Measurements from ENCODE around the gene DYNLT1.
"Not testable (repeated sequence)": the region's sequence is repeated elsewhere in the genome, so short reads cannot be mapped to it uniquely, and the experiment has no call there.

Gene DYNLT1

GRCh38 chr6:158654498-158654897, 10.0 kb upstream of the DYNLT1 start:
- H3K9ac ChIP-seq (ENCODE audit: low read length in 5 of 5): no peak overlapping the region
- H3K4me3 ChIP-seq (ENCODE audit: low read depth in 1 of 5, low read length in 5 of 5): no peak overlapping the region
- no peaks in the 10 kb centered on the region for H3K36me3 ChIP-seq (ENCODE audit: control insufficient read depth in 5 of 5, insufficient read depth in 5 of 5, low read length in 5 of 5)
- no peaks in the 10 kb centered on the region for H3K9me3 ChIP-seq (ENCODE audit: control insufficient read depth in 5 of 5, low read length in 5 of 5)
- H3K4me1 ChIP-seq (ENCODE audit: control insufficient read depth in 5 of 5, insufficient read depth in 5 of 5, low read length in 5 of 5): peaks cover 2 to 24% (median 17%) of the 10 kb centered on the region in 5 donors
- H3K27ac ChIP-seq (ENCODE audit: low read depth, low read length): no peak overlapping the region
- H3K27me3 ChIP-seq (ENCODE audit: control insufficient read depth in 5 of 5, insufficient read depth in 4 of 5, low read length in 5 of 5): peaks cover 0 to 3% (median 0%) of the 10 kb centered on the region in 5 donors

- Histone ChIP-seq H3K27ac (ENCODE audit: low read depth, low read length) (no peak overlapping the region), H3K4me1 (ENCODE audit: control insufficient read depth in 5 of 5, insufficient read depth in 5 of 5, low read length in 5 of 5) (peaks cover 2 to 28% (median 17%) of the 10 kb centered on the region in 5 donors), H3K9me3 (ENCODE audit: control insufficient read depth in 5 of 5, low read length in 5 of 5) (no peaks in the 10 kb centered on the region), H3K4me3 (ENCODE audit: low read depth in 1 of 5, low read length in 5 of 5) (no peak overlapping the region), H3K27me3 (ENCODE audit: control insufficient read depth in 5 of 5, insufficient read depth in 4 of 5, low read length in 5 of 5) (peaks cover 0 to 3% (median 0%) of the 10 kb centered on the region in 5 donors), H3K36me3 (ENCODE audit: control insufficient read depth in 5 of 5, insufficient read depth in 5 of 5, low read length in 5 of 5) (no peaks in the 10 kb centered on the region), H3K9ac (ENCODE audit: low read length in 5 of 5) (peak overlapping the region in 1 of 5 donors; percentile 31)
These were observed 9.2 kb upstream of the DYNLT1 start for GRCh38 chr6:158653577-158654354.

GRCh38 chr6:158651981-158652737, 7.6 kb upstream of the DYNLT1 start:
- H3K4me3 ChIP-seq (ENCODE audit: low read depth in 1 of 5, low read length in 5 of 5); H3K27ac ChIP-seq (ENCODE audit: low read depth, low read length); H3K36me3 ChIP-seq (ENCODE audit: control insufficient read depth in 5 of 5, insufficient read depth in 5 of 5, low read length in 5 of 5); H3K9ac ChIP-seq (ENCODE audit: low read length in 5 of 5); H3K9me3 ChIP-seq (ENCODE audit: control insufficient read depth in 5 of 5, low read length in 5 of 5); H3K27me3 ChIP-seq (ENCODE audit: control insufficient read depth in 5 of 5, insufficient read depth in 4 of 5, low read length in 5 of 5): not testable (repeated sequence)
- peaks cover 2 to 28% (median 17%) of the 10 kb centered on the region in 5 donors for H3K4me1 ChIP-seq (ENCODE audit: control insufficient read depth in 5 of 5, insufficient read depth in 5 of 5, low read length in 5 of 5)

- H3K27me3 ChIP-seq (ENCODE audit: control insufficient read depth in 5 of 5, insufficient read depth in 4 of 5, low read length in 5 of 5): no peaks in the 10 kb centered on the region
- no peak within 1 kb of the TSS for H3K4me3 ChIP-seq (ENCODE audit: low read depth in 1 of 5, low read length in 5 of 5)
- H3K27ac ChIP-seq (ENCODE audit: low read depth, low read length): no peak within 1 kb of the TSS
- peaks cover 0 to 22% (median 12%) of the 10 kb centered on the region in 5 donors for H3K4me1 ChIP-seq (ENCODE audit: control insufficient read depth in 5 of 5, insufficient read depth in 5 of 5, low read length in 5 of 5)
- H3K9me3 ChIP-seq (ENCODE audit: control insufficient read depth in 5 of 5, low read length in 5 of 5): no peaks in the 10 kb centered on the region
- H3K36me3 ChIP-seq (ENCODE audit: control insufficient read depth in 5 of 5, insufficient read depth in 5 of 5, low read length in 5 of 5): no peaks in the 10 kb centered on the region
- no peak within 1 kb of the TSS for H3K9ac ChIP-seq (ENCODE audit: low read length in 5 of 5)
These were observed 5.0 kb upstream of the DYNLT1 start, which contains the start of gene SYTL3 for GRCh38 chr6:158649289-158650143. Gene SYTL3, plus strand, starts transcription at chr6:158650054. Its CDS starts 13,215 bp downstream, at chr6:158663269.

- Histone ChIP-seq H3K9me3 (ENCODE audit: control insufficient read depth in 5 of 5, low read length in 5 of 5) (no peaks in the 10 kb centered on the region), H3K27ac (ENCODE audit: low read depth, low read length) (no peak overlapping the region), H3K9ac (ENCODE audit: low read length in 5 of 5) (no peak overlapping the region), H3K4me1 (ENCODE audit: control insufficient read depth in 5 of 5, insufficient read depth in 5 of 5, low read length in 5 of 5) (peaks cover 0 to 20% (median 8%) of the 10 kb centered on the region in 5 donors), H3K4me3 (ENCODE audit: low read depth in 1 of 5, low read length in 5 of 5) (no peak overlapping the region), H3K27me3 (ENCODE audit: control insufficient read depth in 5 of 5, insufficient read depth in 4 of 5, low read length in 5 of 5) (no peaks in the 10 kb centered on the region), H3K36me3 (ENCODE audit: control insufficient read depth in 5 of 5, insufficient read depth in 5 of 5, low read length in 5 of 5) (no peaks in the 10 kb centered on the region)
These were observed 4.2 kb upstream of the DYNLT1 start for GRCh38 chr6:158648682-158649131.

GRCh38 chr6:158647501-158647900, 3.0 kb upstream of the DYNLT1 start:
- Histone ChIP-seq H3K4me3 (ENCODE audit: low read depth in 1 of 5, low read length in 5 of 5) (no peak overlapping the region), H3K36me3 (ENCODE audit: control insufficient read depth in 5 of 5, insufficient read depth in 5 of 5, low read length in 5 of 5) (no peaks in the 10 kb centered on the region), H3K9me3 (ENCODE audit: control insufficient read depth in 5 of 5, low read length in 5 of 5) (no peaks in the 10 kb centered on the region), H3K4me1 (ENCODE audit: control insufficient read depth in 5 of 5, insufficient read depth in 5 of 5, low read length in 5 of 5) (peaks cover 0 to 31% (median 18%) of the 10 kb centered on the region in 5 donors), H3K27me3 (ENCODE audit: control insufficient read depth in 5 of 5, insufficient read depth in 4 of 5, low read length in 5 of 5) (no peaks in the 10 kb centered on the region), H3K9ac (ENCODE audit: low read length in 5 of 5) (no peak overlapping the region), H3K27ac (ENCODE audit: low read depth, low read length) (no peak overlapping the region)

- no peaks in the 10 kb centered on the region for H3K9me3 ChIP-seq (ENCODE audit: control insufficient read depth in 5 of 5, low read length in 5 of 5)
- no peaks in the 10 kb centered on the region for H3K36me3 ChIP-seq (ENCODE audit: control insufficient read depth in 5 of 5, insufficient read depth in 5 of 5, low read length in 5 of 5)
- H3K27me3 ChIP-seq (ENCODE audit: control insufficient read depth in 5 of 5, insufficient read depth in 4 of 5, low read length in 5 of 5): no peaks in the 10 kb centered on the region
- H3K27ac ChIP-seq (ENCODE audit: low read depth, low read length): no peak overlapping the region
- no peak overlapping the region for H3K4me3 ChIP-seq (ENCODE audit: low read depth in 1 of 5, low read length in 5 of 5)
- peaks cover 4 to 38% (median 27%) of the 10 kb centered on the region in 5 donors for H3K4me1 ChIP-seq (ENCODE audit: control insufficient read depth in 5 of 5, insufficient read depth in 5 of 5, low read length in 5 of 5)
- no peak overlapping the region for H3K9ac ChIP-seq (ENCODE audit: low read length in 5 of 5)
These were observed 1.7 kb upstream of the DYNLT1 start for GRCh38 chr6:158646023-158646910.

- H3K9ac ChIP-seq (ENCODE audit: low read length in 5 of 5): peak overlapping the region in 4 of 5 donors; percentile 62 to 96 (median 90)
- no peaks in the 10 kb centered on the region for H3K27me3 ChIP-seq (ENCODE audit: control insufficient read depth in 5 of 5, insufficient read depth in 4 of 5, low read length in 5 of 5)
- peaks cover 4 to 38% (median 27%) of the 10 kb centered on the region in 5 donors for H3K4me1 ChIP-seq (ENCODE audit: control insufficient read depth in 5 of 5, insufficient read depth in 5 of 5, low read length in 5 of 5)
- peak overlapping the region; percentile 82 for H3K27ac ChIP-seq (ENCODE audit: low read depth, low read length)
- peaks cover 0 to 4% (median 4%) of the 10 kb centered on the region in 5 donors for H3K36me3 ChIP-seq (ENCODE audit: control insufficient read depth in 5 of 5, insufficient read depth in 5 of 5, low read length in 5 of 5)
- peak overlapping the region; percentile 84 to 94 (median 89) for H3K4me3 ChIP-seq (ENCODE audit: low read depth in 1 of 5, low read length in 5 of 5)
- no peaks in the 10 kb centered on the region for H3K9me3 ChIP-seq (ENCODE audit: control insufficient read depth in 5 of 5, low read length in 5 of 5)
These were observed 800 bp upstream of the DYNLT1 start for GRCh38 chr6:158645064-158646022.

All from subcutaneous abdominal adipose tissue (tissue), 5 donors.